ENCODE measurements around the gene MORF4L1. TPM values are rescaled to one million over a fixed set of nuclear protein-coding genes. Genes with fewer than 3 reads are reported as not detected.

Gene MORF4L1
- total and polyA plus RNA-seq, 2 experiments from 2014 or later = 340 to 381 TPM

DNA sequence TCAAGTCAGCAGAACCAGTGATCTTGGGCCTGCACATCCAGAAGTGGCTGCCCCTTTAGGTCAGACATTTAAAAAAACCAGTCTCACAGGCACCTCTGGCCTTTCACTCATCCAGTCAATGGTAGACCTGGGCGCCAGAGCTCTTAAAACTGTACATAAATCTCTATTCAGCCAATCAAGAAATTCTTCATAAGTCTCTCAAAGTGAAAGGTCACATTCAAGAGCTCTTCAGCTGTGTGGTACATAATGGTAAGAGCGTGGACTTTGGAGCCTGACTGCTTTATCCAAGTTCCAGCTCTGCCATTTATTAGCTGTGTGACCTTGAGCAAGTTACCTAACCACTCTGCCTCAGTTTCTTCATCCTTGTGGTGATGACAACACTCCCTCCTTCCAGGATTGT lies 22.3 kb upstream of the MORF4L1 start:
- H3K9me2 ChIP-seq (replicated peaks; ENCODE audit: insufficient read depth) = no peaks in the 10 kb centered on the region
- no peak overlapping the region for H2AFZ ChIP-seq
- no peak for DNase-seq (ENCODE audit: low spot score)
- no peak overlapping the region for H3K4me3 ChIP-seq
- no peak overlapping the region for H3K4me2 ChIP-seq
- no peak overlapping the region for H3K27ac ChIP-seq
- no peaks in the 10 kb centered on the region for H3K4me1 ChIP-seq (ENCODE audit: insufficient read depth)
- H4K20me1 ChIP-seq (ENCODE audit: insufficient read depth, poor library complexity, severe bottlenecking) = no peaks in the 10 kb centered on the region
- no peaks in the 10 kb centered on the region for H3K9me3 ChIP-seq (ENCODE audit: low read depth)
- H3K36me3 ChIP-seq (replicated peaks; ENCODE audit: insufficient read depth, low read depth) = no peaks in the 10 kb centered on the region
- no peaks in the 10 kb centered on the region for H3K79me2 ChIP-seq
- no peaks in the 10 kb centered on the region for H3K27me3 ChIP-seq
- WGBS (ENCODE audit: low lambda C conversion rate, missing lambda C conversion rate) = 83% methylated on average over 2 of the region's 2 CpGs
- TF ChIP-seq EZH2phosphoT487 (IDR thresholded peaks at IDR 0.05; ENCODE audit: low read depth, severe bottlenecking, unreplicated experiment) = no peak
- TF ChIP-seq EZH2 (IDR thresholded peaks at IDR 0.05; ENCODE audit: borderline replicate concordance) = no peak
- TF ChIP-seq, protein P1, sequence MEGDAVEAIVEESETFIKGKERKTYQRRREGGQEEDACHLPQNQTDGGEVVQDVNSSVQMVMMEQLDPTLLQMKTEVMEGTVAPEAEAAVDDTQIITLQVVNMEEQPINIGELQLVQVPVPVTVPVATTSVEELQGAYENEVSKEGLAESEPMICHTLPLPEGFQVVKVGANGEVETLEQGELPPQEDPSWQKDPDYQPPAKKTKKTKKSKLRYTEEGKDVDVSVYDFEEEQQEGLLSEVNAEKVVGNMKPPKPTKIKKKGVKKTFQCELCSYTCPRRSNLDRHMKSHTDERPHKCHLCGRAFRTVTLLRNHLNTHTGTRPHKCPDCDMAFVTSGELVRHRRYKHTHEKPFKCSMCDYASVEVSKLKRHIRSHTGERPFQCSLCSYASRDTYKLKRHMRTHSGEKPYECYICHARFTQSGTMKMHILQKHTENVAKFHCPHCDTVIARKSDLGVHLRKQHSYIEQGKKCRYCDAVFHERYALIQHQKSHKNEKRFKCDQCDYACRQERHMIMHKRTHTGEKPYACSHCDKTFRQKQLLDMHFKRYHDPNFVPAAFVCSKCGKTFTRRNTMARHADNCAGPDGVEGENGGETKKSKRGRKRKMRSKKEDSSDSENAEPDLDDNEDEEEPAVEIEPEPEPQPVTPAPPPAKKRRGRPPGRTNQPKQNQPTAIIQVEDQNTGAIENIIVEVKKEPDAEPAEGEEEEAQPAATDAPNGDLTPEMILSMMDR (IDR thresholded peaks at IDR 0.05; ENCODE audit: poor library complexity) = no peak

DNA sequence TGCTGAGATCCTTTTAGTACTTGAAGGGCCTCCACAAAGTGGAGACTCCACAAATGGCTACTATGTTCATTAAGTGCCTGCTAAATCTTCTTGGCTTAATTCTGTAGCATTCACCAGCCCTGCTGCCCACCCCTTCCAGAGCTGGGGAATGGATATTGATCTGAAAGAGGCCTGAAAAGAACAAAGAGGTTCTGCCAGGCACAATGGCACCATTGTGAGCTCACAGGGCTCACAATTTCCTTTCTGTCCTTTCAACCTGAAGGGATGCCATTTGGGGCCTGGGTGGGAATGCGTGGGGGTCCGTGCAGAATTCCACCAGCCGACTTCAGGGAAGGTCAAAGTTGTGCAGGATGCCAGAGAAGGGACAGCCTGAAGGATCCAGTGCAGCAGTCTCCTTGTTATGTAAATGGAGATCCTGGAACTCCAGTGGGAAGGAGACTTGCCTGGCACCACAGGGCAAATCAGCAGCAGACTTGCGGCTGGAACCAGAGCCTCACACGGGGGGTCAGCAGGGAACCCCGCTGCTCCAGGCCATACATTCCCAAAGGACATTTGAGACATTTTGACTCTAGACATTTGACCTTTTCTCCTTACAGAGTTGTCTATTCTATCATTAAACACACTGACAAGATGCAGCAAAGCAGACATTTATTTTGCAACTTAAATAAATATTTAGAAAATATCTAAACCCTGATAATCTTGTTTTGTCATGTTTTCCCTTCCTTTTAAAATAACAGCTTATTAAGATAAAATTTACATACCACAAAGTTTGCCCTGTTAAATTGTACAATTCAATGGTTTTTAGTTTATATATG lies 21.5 kb upstream of the MORF4L1 start:
- no peak overlapping the region for H2AFZ ChIP-seq
- H3K27me3 ChIP-seq = no peaks in the 10 kb centered on the region
- no peaks in the 10 kb centered on the region for H3K9me3 ChIP-seq (ENCODE audit: low read depth)
- no peaks in the 10 kb centered on the region for H3K36me3 ChIP-seq (replicated peaks; ENCODE audit: insufficient read depth, low read depth)
- no peak overlapping the region for H3K27ac ChIP-seq
- no peak for DNase-seq (ENCODE audit: low spot score)
- H3K4me1 ChIP-seq (ENCODE audit: insufficient read depth) = no peaks in the 10 kb centered on the region
- TF ChIP-seq, protein P1 (IDR thresholded peaks at IDR 0.05; ENCODE audit: poor library complexity) = no peak
- TF ChIP-seq EZH2phosphoT487 (IDR thresholded peaks at IDR 0.05; ENCODE audit: low read depth, severe bottlenecking, unreplicated experiment) = no peak
- TF ChIP-seq EZH2 (IDR thresholded peaks at IDR 0.05; ENCODE audit: borderline replicate concordance) = no peak
- H3K4me3 ChIP-seq = no peak overlapping the region
- H3K4me2 ChIP-seq = no peak overlapping the region
- H3K79me2 ChIP-seq = no peaks in the 10 kb centered on the region
- H4K20me1 ChIP-seq (ENCODE audit: insufficient read depth, poor library complexity, severe bottlenecking) = no peaks in the 10 kb centered on the region
- H3K9me2 ChIP-seq (replicated peaks; ENCODE audit: insufficient read depth) = no peaks in the 10 kb centered on the region
- 47% methylated on average over 6 of the region's 6 CpGs for WGBS (ENCODE audit: low lambda C conversion rate, missing lambda C conversion rate)

DNA sequence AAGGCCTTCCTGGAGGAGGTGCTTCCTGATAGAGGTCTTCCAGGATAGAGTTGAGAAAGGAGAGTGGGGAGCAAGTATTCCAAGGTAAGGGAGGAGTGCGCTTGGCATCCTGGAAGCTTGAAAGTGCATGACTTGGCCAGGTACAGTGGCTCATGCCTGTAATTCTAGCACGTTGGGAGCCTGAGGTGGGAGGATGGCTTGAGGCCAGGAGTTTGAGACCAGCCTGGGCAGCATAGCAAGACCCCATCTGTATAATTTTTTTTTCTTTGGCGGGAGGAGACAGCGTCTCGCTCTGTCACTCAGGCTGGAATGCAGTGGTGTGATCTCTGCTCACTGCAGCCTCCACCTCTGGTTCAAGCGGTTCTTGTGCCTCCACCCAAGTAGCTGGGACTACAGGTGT lies 19.2 kb upstream of the MORF4L1 start:
- DNase-seq (ENCODE audit: low spot score) = no peak
- Histone ChIP-seq H3K4me1 (ENCODE audit: insufficient read depth) (no peaks in the 10 kb centered on the region), H3K79me2 (no peaks in the 10 kb centered on the region), H3K36me3 (replicated peaks; ENCODE audit: insufficient read depth, low read depth) (no peaks in the 10 kb centered on the region), H3K4me2 (no peak overlapping the region), H3K27ac (no peak overlapping the region), H3K9me3 (ENCODE audit: low read depth) (no peaks in the 10 kb centered on the region), H3K4me3 (no peak overlapping the region), H3K9me2 (replicated peaks; ENCODE audit: insufficient read depth) (no peaks in the 10 kb centered on the region), H4K20me1 (ENCODE audit: insufficient read depth, poor library complexity, severe bottlenecking) (no peaks in the 10 kb centered on the region), H2AFZ (no peak overlapping the region), H3K27me3 (no peaks in the 10 kb centered on the region)
- WGBS (ENCODE audit: low lambda C conversion rate, missing lambda C conversion rate) = 94% methylated on average over 6 of the region's 6 CpGs
- TF ChIP-seq EZH2 (IDR thresholded peaks at IDR 0.05; ENCODE audit: borderline replicate concordance) (no peak), EZH2phosphoT487 (IDR thresholded peaks at IDR 0.05; ENCODE audit: low read depth, severe bottlenecking, unreplicated experiment) (no peak)
- TF ChIP-seq, protein P1 (IDR thresholded peaks at IDR 0.05; ENCODE audit: poor library complexity) = no peak
